ENCODE data around the gene HOXC4.
"Not testable (repeated sequence)": the region's sequence is repeated elsewhere in the genome, so short reads cannot be mapped to it uniquely, and the experiment has no call there.

The HOXC4 gene

DNA sequence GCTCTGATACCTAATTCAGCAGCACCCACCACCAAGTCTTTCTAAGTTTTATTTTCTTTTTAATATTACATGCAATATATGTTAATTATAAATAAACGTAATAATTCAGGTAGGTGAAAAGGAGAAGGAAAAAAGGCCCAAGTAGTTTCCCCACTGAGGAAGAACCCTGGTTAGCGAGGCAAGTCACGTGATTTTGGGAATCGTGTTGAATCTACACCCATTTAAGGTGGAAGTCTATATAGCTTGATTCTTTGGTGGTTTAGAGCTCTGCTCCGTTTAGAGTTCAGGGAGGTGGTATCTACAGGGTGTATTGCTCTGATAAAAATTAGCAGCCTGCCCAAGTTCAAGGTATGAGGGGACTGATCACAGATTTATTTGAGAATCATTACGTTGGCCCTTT is 47.0 kb downstream of the HOXC4 start:
- DNase-seq = not testable (repeated sequence)

DNA sequence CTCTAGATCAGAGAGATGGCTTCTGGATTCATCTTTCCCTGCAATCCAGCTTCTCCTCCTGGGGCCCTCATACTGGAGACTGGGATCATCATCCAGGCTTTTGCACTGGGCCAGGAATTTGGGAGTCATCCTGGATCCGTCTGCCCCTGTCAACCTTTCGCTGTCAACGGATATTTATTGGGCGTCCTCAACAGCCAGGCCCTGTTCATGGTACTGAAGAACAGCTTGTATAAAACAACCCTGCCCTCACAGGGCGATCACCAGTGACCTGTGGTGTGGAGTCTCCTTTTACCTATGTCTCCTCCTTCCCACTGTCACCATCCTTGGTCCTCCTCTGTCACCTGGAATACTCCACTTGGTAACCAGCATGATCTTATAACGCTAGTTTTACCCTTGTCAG is 48.6 kb downstream of the HOXC4 start:
- DNase-seq = not testable (repeated sequence)

DNA sequence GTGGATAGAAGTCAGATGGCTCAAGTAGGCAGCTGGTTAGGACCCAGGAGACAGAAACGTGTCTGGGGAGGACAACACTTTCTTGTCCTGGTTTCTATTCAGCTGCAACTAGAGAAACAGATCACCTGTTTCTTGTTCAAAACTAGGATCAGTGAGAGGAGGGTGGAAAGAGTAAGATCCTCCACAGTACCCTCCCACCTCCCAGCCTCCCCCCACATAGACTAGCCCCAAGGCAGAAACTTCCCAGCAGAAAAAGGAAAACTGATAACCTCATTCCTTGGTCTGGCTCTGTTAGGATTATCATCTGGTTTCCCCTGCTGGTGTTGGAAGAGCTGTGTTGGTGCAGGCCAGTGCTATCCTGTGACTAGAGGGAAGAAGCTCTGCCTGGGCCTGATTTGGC is 50.2 kb downstream of the HOXC4 start:
- DNase-seq = not testable (repeated sequence)

All from NCI-H345 (cell line).